ENCODE measurements around the gene TUBB1. TPM values are rescaled to one million over a fixed set of nuclear protein-coding genes. Genes with fewer than 3 reads are reported as not detected.

Gene TUBB1
- polyA plus RNA-seq, 1 experiment = not detected

DNA sequence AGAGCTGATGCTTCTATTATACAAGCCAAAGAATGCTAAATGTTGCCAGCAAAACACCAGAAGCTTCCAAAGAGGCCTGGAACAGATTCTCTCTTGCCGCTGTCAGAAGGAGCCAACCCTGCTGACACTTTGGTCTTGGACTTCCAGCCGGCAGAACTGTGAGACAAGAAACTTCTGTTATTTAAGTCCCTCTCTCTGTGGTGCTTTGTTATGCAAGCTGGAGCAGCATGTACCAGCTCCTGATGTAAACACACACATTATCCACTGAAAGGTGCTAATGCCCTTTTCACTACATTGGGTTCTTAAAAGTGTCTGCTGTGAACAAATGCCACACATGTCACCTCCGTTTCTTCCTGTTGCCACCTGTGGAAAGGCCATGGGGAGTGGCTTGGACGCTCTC is 49.3 kb downstream of the TUBB1 start:
- no peak for DNase-seq (ENCODE audit: low read depth, low spot score)
- Histone ChIP-seq H3K27ac (ENCODE audit: low read depth, low read length) (no peak overlapping the region), H3K9me3 (ENCODE audit: control insufficient read depth, insufficient read depth, low read length) (no peaks in the 10 kb centered on the region), H3K27me3 (ENCODE audit: control insufficient read depth, insufficient read depth, low read length) (peaks cover 17% of the 10 kb centered on the region), H3K4me3 (ENCODE audit: low read depth, low read length) (no peak overlapping the region)
- TF ChIP-seq, protein P1, sequence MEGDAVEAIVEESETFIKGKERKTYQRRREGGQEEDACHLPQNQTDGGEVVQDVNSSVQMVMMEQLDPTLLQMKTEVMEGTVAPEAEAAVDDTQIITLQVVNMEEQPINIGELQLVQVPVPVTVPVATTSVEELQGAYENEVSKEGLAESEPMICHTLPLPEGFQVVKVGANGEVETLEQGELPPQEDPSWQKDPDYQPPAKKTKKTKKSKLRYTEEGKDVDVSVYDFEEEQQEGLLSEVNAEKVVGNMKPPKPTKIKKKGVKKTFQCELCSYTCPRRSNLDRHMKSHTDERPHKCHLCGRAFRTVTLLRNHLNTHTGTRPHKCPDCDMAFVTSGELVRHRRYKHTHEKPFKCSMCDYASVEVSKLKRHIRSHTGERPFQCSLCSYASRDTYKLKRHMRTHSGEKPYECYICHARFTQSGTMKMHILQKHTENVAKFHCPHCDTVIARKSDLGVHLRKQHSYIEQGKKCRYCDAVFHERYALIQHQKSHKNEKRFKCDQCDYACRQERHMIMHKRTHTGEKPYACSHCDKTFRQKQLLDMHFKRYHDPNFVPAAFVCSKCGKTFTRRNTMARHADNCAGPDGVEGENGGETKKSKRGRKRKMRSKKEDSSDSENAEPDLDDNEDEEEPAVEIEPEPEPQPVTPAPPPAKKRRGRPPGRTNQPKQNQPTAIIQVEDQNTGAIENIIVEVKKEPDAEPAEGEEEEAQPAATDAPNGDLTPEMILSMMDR (IDR thresholded peaks at IDR 0.05; ENCODE audit: low read depth, low read length) = no peak
- ChIA-PET POLR2A (no interaction called here), CTCF (no interaction called here)

DNA sequence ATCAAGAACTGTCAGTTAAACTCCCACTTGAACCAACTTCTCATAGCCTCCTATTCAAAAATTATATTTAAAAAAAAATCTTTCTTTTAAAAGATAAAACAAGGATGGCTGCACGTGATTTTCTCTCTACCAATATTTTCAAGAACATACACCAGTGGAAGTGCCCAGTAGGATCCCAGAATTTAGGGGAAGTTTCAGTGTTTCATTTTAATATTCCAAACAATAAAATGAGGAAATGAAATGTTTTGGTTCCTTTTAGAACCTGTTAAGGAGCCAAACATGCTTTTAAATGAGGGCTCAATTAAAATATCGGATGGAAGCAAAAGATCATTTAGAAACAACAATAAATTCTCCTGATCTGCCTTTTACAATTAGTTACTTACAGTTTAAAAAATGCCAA is 49.8 kb downstream of the TUBB1 start:
- Histone ChIP-seq H3K9me3 (ENCODE audit: control insufficient read depth, insufficient read depth, low read length) (no peaks in the 10 kb centered on the region), H3K27me3 (ENCODE audit: control insufficient read depth, insufficient read depth, low read length) (peaks cover 17% of the 10 kb centered on the region), H3K4me3 (ENCODE audit: low read depth, low read length) (no peak overlapping the region), H3K27ac (ENCODE audit: low read depth, low read length) (no peak overlapping the region)
- POLR2A ChIA-PET = no interaction called here
- no peak for DNase-seq (ENCODE audit: low read depth, low spot score)
- TF ChIP-seq, protein P1 (IDR thresholded peaks at IDR 0.05; ENCODE audit: low read depth, low read length) = no peak
- CTCF ChIA-PET = interaction anchor here (1.3 kb wide), 1 partner anchor 19 kb away, joined by 4 read pairs; no protein-coding TSS in a partner anchor

DNA sequence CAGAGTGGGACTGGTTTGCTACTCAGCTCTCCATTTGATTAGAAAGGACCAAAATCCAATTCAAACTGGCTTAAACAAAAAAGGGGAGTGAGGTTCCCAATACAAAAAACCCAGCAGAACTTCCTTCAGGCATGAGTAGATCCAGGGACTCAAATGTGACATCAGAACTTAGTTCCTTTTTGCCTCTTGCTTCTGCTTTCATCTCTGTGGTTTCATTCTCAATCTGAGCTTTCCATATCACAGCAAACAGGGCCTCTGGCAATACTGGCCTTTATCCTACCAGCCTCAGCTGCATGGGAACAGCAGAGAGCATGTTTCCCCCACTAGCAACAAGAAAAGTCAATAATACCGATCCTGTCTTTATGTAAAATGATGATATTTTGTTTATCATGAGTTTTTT is 52.0 kb downstream of the TUBB1 start:
- CTCF ChIA-PET = interaction anchor here (0.8 to 0.9 kb wide), 2 partner anchors 16 to 20 kb away, joined by 4 to 6 read pairs; no protein-coding TSS in a partner anchor
- Histone ChIP-seq H3K9me3 (ENCODE audit: control insufficient read depth, insufficient read depth, low read length) (no peaks in the 10 kb centered on the region), H3K27ac (ENCODE audit: low read depth, low read length) (no peak overlapping the region), H3K4me3 (ENCODE audit: low read depth, low read length) (no peak overlapping the region), H3K27me3 (ENCODE audit: control insufficient read depth, insufficient read depth, low read length) (peaks cover 24% of the 10 kb centered on the region)
- TF ChIP-seq, protein P1 (IDR thresholded peaks at IDR 0.05; ENCODE audit: low read depth, low read length) = no peak
- no peak for DNase-seq (ENCODE audit: low read depth, low spot score)
- POLR2A ChIA-PET = no interaction called here

DNA sequence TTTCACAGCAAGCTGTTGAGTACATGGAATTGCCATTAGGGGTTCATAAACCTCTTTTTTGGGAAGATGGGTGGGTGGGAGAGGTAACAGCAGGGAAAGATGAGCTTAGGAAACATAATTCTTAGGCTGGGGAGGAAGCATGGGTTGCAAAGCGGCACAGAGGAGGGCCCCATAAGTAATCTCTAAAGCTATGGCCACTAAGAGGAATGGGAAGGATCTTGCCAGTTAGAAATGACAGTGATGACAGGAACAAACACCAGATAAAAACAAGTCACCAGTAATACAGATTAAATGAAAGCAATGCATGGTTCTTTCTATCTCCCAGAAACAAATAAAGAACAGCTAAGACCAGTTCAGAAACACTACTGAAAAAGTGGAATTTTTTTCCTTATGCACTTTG is 54.4 kb downstream of the TUBB1 start:
- no peak for DNase-seq (ENCODE audit: low read depth, low spot score)
- ChIA-PET POLR2A (no interaction called here), CTCF (interaction anchor here (1.5 to 3.6 kb wide), 2 partner anchors 14 to 203 kb away, joined by 5 to 15 read pairs; no protein-coding TSS in a partner anchor)
- H3K27ac ChIP-seq (ENCODE audit: low read depth, low read length) = no peak overlapping the region
- H3K27me3 ChIP-seq (ENCODE audit: control insufficient read depth, insufficient read depth, low read length) = peaks cover 27% of the 10 kb centered on the region
- no peaks in the 10 kb centered on the region for H3K9me3 ChIP-seq (ENCODE audit: control insufficient read depth, insufficient read depth, low read length)
- TF ChIP-seq, protein P1 (IDR thresholded peaks at IDR 0.05; ENCODE audit: low read depth, low read length) = no peak
- H3K4me3 ChIP-seq (ENCODE audit: low read depth, low read length) = no peak overlapping the region

DNA sequence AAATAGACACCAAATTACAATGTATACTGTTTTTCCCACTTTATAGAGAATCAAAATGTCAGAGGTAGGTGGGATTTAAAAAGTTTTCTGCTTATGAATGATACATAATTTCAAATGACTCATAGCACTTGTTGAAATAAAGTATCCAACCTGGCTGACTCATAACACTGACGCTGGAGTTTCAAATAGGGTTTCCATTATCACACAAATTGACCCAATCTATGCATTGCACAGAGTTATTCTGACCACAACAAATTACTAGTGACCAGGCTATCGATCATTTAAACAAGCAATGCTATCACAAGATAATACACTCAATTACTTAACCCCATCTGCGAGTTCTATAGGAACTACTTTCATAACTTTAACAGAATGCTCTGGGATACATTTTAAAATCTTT is 55.2 kb downstream of the TUBB1 start:
- TF ChIP-seq, protein P1 (IDR thresholded peaks at IDR 0.05; ENCODE audit: low read depth, low read length) = no peak
- ChIA-PET POLR2A (no interaction called here), CTCF (interaction anchor here (3.6 kb wide), 1 partner anchor 13 kb away, joined by 15 read pairs; no protein-coding TSS in a partner anchor)
- Histone ChIP-seq H3K4me3 (ENCODE audit: low read depth, low read length) (no peak overlapping the region), H3K27me3 (ENCODE audit: control insufficient read depth, insufficient read depth, low read length) (peaks cover 27% of the 10 kb centered on the region), H3K9me3 (ENCODE audit: control insufficient read depth, insufficient read depth, low read length) (no peaks in the 10 kb centered on the region), H3K27ac (ENCODE audit: low read depth, low read length) (no peak overlapping the region)
- no peak for DNase-seq (ENCODE audit: low read depth, low spot score)
